Right lobe of liver (tissue), 4 donors: Measurements from ENCODE around the gene BTBD18.

Experiments
- CTCF ChIP-seq, 4 donors: fragments of 200-600 bp in 3 of 4; fragments of 450-650 bp in 1 of 4; IDR thresholded peaks; one replicate each; pipeline versions ENCODE4 v1.5.1 to v1.8.0; 2016 to 2022; ENCODE audit warnings: antibody characterized with exemption in 4 of 4, mild to moderate bottlenecking in 2 of 4
- POLR2A ChIP-seq: fragments of 450-650 bp; IDR thresholded peaks from one replicate; pipeline ENCODE4 v1.6.1; 2017; ENCODE audit warnings: antibody characterized with exemption, mild to moderate bottlenecking
- donor health status: DM: no; HTN: no; CAD: no.
- donor health status: DM: no; HTN: no; CAD: no.
- donor health status: DM: no; HTN: yes; CAD: no.

- TF ChIP-seq CTCF (IDR thresholded peaks at IDR 0.05) (no peak), POLR2A (no peak)
Observed at GRCh38 chr11:57704932-57705331, 46.7 kb downstream of the BTBD18 start.
